IPS-15b (cell line): Measurements from ENCODE around the gene IDUA.

ENCODE experiments used
- H3K27me3 ChIP-seq: one replicate; pipeline ENCODE4 v1.6.1; 2013; ENCODE audit warnings: low read length; ENCODE audit not compliant: control insufficient read depth, insufficient read depth
- H3K36me3 ChIP-seq: one replicate; pipeline ENCODE4 v1.6.1; 2013; ENCODE audit warnings: low read length; ENCODE audit not compliant: control insufficient read depth, insufficient read depth
- H3K4me1 ChIP-seq: one replicate; pipeline ENCODE4 v1.6.1; 2013; ENCODE audit warnings: mild to moderate bottlenecking, low read length; ENCODE audit not compliant: control insufficient read depth, insufficient read depth
- H3K4me3 ChIP-seq: one replicate; pipeline ENCODE4 v1.5.1; 2013; ENCODE audit warnings: low read depth, low read length
- H3K9ac ChIP-seq: one replicate; pipeline ENCODE4 v1.6.1; 2013; ENCODE audit warnings: low read depth, mild to moderate bottlenecking, low read length
- H3K9me3 ChIP-seq: one replicate; pipeline ENCODE4 v1.6.1; 2013; ENCODE audit warnings: mild to moderate bottlenecking, low read length; ENCODE audit not compliant: control insufficient read depth, insufficient read depth

IDUA gene

DNA sequence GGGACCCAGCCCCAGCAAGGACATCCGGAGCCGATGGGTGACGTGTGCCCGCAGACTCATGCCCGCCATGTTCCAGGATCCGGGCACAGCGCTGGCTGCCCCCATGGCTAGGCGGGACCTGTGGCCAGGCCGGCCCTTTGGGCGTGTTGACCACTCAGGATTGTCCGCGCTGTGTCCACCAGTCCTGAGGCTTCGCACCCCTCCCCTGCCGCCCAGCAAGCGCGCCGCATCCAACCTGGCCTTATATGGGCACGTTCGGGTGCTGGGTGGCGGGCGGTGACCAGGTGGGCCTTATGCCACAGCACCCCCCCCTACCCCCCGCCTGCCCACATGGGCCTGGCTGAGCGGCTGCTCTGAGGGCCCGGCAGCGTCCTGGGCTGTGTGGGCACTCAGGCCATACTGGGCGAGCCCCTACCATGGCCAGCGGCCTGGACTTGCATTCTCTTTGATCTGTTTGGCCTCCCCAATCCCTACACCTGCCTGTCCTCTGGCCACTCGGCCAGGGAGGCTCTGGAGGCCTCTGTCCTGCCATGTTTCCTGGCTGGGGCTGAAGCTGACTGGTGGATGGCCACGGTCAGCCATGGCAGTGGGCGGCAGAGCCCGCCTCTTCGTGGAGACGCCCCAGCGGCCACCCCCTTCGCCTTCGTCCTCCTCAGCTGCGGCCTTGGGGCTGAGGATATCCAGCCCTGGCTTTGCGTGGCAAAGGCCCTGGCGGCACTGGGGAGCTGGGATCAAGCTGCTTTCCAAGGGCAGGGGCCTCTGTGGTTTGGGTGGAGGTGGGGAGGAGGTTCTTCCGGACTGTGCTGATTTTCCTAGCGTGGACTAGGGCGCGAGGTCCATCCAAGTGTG is 26.6 kb downstream of the IDUA start:
- H3K9ac ChIP-seq = no peak overlapping the region

DNA sequence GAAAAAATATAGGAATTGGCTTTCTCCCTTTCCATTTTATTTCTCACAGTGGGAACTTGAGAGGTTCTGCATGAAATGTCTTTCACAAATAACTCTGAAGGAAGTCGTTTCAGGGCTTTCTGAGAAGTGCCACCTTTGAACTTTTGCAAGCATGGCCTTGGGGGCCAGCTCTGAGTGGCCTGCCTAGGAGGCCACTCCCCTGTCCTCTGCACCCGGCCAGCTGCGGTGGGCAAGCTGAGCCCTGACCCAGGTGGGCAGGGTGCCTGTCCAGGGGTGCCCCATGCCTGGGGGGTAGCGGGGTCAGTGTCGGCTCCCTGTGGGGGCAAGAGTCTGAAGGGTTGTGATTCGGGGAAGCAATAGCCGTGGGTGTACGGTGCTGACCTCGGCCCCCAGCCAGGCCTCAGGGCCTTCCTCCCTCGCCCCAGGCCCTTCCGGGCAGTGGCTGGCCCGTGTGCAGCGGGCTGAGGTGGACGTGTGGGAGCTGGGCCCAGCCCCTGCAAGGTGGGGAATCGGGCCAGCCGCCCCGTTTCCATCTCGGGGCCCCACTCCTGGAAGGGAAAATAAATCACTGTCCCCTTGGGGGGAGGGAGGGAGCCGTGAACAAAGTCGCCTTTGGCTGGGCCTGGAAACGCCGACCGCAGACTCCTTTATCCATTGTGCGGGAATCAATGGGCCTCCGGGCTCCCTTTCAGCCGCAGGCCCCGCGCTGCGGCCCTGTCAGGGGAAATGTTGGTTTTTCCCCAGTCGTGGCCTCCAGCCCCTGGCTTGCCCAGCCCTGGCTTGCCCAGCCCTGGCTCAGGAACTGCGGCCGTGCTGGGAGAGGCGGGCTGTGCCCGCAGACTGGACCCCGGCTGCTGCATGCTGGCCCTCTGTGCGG is 27.7 kb downstream of the IDUA start:
- no peaks in the 10 kb centered on the region for H3K9me3 ChIP-seq
- peaks cover 11% of the 10 kb centered on the region for H3K27me3 ChIP-seq
- no peak overlapping the region for H3K4me3 ChIP-seq
- H3K9ac ChIP-seq = no peak overlapping the region
- H3K36me3 ChIP-seq = no peaks in the 10 kb centered on the region
- peaks cover 4% of the 10 kb centered on the region for H3K4me1 ChIP-seq

More for the DNA sequence above, 26.6 kb downstream of the IDUA start:
- no peak overlapping the region for H3K4me3 ChIP-seq
- H3K27me3 ChIP-seq = peaks cover 19% of the 10 kb centered on the region
- no peaks in the 10 kb centered on the region for H3K4me1 ChIP-seq
- H3K36me3 ChIP-seq = no peaks in the 10 kb centered on the region
- H3K9me3 ChIP-seq = no peaks in the 10 kb centered on the region

DNA sequence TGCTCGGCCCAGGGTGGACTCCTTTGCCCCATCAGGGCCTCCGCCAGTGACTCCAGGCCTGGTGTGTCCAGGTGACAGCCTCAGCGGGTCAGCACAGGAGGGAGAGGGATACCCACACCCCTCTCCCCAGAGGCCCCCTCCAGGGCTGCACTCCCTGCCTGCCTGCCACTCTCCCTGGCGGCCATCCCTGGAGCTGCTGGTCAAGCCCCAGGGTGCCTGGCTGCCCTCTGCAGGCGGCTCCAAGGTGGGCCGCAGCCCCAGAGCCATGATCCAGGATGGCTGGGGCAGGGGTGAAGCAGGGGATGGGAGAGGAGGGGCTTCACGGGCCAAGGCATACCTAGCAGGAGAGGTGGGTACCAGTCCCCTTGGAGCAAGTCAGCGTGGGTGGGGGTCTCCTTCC is 28.3 kb downstream of the IDUA start:
- Histone ChIP-seq H3K36me3 (peaks cover 3% of the 10 kb centered on the region), H3K4me1 (peaks cover 4% of the 10 kb centered on the region), H3K27me3 (peaks cover 7% of the 10 kb centered on the region), H3K9me3 (no peaks in the 10 kb centered on the region), H3K4me3 (no peak overlapping the region), H3K9ac (no peak overlapping the region)

DNA sequence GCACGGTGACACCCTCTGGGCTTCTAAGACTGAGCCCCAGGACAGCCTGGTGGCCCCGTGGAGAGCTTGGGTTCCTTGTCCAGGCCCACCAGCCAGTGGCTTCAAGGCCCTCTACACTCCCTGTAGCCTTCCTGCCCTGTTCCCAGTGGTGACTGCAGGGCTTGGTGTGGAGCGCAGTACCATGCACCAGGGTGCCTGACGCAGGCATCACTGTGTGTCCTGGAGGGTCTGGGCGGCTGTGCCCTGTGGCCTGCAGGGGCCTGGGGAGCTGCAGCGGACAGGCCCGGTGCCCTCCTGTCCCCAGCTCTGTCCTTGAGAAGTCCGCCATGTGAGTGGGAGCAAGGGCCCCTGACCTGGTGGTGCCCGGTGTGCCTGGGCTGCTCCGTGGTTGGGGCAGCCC is 28.9 kb downstream of the IDUA start:
- peaks cover 4% of the 10 kb centered on the region for H3K4me1 ChIP-seq
- H3K4me3 ChIP-seq = no peak overlapping the region
- peaks cover 1% of the 10 kb centered on the region for H3K27me3 ChIP-seq
- H3K9me3 ChIP-seq = no peaks in the 10 kb centered on the region
- no peak overlapping the region for H3K9ac ChIP-seq
- peaks cover 3% of the 10 kb centered on the region for H3K36me3 ChIP-seq

DNA sequence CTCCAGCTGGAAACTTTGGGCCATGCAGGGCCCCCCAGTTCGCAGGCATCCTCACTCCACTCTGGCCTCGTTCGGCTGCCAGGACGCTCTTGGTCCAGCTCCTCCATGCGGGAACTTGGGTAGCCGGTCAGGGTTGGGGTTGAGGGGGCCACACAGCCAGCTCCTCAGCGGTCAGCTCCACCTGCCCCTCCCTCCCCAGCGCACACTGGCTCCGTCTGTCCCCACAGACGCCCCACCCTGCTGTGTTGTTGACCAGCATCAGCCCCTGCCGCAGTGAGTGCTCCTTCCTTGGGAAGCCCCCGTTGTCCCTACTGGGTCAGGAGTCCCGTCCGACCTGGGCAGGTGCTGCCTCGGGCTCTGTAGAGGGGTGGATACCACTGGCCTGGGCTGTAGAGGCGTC is 30.4 kb downstream of the IDUA start:
- Histone ChIP-seq H3K36me3 (peaks cover 3% of the 10 kb centered on the region), H3K4me3 (no peak overlapping the region), H3K4me1 (peaks cover 4% of the 10 kb centered on the region), H3K9me3 (no peaks in the 10 kb centered on the region), H3K9ac (no peak overlapping the region), H3K27me3 (no peaks in the 10 kb centered on the region)

DNA sequence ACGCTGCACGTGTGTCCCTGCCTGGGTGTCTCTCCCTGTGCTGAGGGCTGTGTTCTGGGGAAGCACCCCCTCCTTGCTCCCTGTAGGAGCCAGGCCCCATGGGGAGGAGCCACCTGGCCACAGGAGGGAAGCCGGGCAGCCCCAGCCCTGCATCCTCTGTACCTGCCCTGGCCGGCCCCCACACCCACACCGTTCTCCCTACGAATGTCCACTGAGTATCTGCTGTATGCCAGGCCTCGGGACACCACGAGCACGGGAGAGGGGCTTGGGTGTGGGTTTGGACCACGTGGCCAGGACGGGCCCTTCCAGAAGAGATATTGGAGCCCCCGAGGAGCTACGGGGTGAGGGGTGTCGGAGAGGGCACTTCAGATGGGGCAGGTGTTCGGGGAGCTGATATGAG is 30.9 kb downstream of the IDUA start:
- H3K9me3 ChIP-seq = no peaks in the 10 kb centered on the region
- H3K4me3 ChIP-seq = no peak overlapping the region
- peaks cover 4% of the 10 kb centered on the region for H3K4me1 ChIP-seq
- peaks cover 3% of the 10 kb centered on the region for H3K36me3 ChIP-seq
- H3K9ac ChIP-seq = no peak overlapping the region
- H3K27me3 ChIP-seq = no peaks in the 10 kb centered on the region

DNA sequence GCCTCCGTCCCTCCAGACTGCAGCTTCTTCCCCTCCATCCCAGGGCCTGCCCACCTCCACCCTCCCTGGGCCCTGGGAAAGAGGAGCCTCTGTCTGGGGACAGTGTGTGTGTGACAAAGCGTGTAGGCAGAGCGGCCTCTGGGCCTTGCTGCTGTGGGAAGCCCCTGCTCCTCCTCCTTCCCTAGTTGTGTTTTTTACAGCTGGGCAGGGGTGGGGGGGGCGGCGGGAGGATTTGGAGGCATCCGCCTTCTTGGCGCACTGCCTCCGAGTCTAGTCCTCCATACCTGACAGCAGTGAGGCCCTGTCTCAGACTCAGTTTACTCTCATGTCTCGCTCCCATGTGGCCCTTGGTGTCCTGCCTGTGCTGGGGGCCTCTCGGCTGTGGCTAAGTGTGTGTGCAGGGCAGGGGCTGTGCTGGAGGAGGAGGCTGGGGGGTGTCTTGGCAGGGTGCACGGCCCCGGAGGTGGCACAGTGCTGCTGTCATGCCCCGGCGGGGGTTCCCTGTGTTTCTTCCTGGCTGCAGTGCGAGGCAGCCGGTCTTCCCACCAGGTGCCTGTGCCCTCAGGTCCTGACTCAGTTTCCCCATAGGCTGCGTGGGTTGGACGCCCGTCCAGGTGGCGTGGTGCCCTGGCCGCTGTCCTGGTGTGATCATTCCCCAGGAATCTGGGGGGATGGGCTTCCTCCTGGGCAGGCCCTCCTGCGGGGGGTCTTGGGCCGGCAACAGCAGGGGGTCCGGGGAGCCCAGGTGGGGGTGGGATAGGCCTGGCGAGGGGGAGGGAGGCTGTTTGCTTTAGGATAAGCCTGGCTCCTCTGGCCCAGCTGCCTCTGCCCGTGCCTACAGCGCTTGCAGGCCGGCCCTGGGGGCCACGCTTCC is 31.5 kb downstream of the IDUA start:
- Histone ChIP-seq H3K36me3 (peaks cover 3% of the 10 kb centered on the region), H3K9ac (no peak overlapping the region), H3K27me3 (no peaks in the 10 kb centered on the region), H3K9me3 (no peaks in the 10 kb centered on the region), H3K4me1 (peaks cover 4% of the 10 kb centered on the region), H3K4me3 (no peak overlapping the region)

DNA sequence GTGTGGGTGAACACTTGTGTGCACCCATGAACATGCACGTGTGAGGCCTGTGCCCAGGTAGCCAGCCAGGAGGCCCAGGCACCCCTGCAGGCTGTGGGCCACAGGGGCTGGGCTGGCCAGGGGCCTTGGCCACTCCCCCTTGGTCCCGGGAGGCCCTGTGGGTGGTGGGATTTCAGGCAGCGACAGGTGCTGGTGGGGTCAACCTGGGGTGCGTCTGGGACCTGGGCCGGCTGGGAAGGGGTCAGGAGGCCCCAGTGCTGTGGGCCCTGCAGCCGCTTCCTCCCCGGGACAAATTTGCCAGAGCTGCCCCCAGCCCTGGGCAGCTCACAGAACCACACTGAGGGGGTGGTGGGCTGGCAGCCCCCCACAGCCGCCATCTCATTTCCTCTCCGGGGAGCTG is 32.5 kb downstream of the IDUA start:
- H3K4me3 ChIP-seq = no peak overlapping the region
- H3K4me1 ChIP-seq = peaks cover 4% of the 10 kb centered on the region
- H3K9me3 ChIP-seq = no peaks in the 10 kb centered on the region
- H3K9ac ChIP-seq = no peak overlapping the region
- peaks cover 5% of the 10 kb centered on the region for H3K36me3 ChIP-seq
- H3K27me3 ChIP-seq = no peaks in the 10 kb centered on the region

DNA sequence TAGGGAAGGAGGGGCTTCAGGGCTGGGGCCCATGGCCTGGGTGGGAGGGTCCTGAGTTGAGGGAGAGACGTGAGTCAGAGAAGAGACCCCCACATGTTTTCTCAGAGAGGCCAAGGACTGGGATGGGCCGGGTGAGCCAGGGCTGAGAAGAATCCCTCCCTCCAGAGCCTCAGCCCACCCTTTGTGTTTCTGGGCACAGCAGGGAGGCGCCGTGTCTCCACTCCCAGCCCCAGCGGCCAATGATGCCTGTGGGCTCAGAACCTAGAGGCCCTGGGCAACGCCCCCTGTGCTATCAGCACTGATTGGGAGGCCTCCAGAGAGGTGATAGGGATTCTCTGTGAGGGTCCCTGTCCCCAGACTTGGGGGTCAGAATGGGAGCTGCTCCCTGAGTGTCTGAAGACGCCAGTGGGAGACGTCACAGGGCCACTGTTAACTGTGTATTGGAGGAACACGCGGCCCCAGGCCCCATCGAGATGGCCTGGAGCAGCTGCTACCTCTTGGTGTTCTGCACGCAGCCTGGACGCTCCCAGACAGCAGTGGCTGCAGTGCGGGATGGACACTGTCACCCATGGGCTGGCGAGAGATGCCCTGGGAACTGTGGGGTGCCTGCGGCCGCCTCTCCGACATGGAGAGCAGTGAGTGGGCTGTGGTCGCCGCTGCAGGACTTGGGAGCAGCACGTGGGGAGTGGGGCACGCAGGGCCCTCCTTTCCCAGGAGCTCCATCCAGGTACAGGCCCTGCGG is 33.1 kb downstream of the IDUA start:
- Histone ChIP-seq H3K9ac (no peak overlapping the region), H3K4me1 (peaks cover 4% of the 10 kb centered on the region), H3K4me3 (no peak overlapping the region), H3K9me3 (no peaks in the 10 kb centered on the region), H3K27me3 (no peaks in the 10 kb centered on the region), H3K36me3 (peaks cover 10% of the 10 kb centered on the region)

DNA sequence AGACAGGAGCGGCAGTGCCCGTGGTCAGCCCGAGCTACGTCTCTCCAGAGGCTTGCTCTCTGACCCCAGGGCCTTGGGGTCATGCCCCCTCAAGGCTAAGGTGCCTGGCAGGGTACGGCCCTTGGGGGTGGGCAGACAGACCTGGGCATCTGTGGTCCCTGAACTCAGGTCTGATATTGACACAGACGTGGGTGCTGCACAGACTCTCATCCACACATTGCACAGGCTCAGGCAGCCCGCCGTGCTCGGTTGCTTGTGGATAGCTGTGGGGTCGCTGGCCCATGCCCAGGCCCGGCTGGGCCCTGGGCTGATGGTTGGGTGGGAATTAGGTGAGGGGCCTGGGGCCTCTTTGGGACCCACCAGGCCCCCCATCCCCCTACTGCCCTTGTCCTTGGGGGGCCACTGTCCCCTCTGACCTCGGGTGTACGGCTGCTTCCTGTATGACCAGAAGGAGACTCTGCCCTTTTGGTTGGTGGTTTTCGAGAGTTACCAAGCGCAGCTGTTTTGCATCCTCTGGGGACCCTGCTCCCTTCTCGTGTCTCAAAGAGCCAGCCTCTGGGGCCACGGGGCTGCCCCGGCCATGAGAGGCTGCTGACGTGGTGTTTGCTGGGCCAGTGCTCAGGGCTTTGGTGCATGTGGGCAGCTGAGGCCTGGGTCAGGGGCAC is 34.7 kb downstream of the IDUA start:
- Histone ChIP-seq H3K36me3 (peaks cover 20% of the 10 kb centered on the region), H3K4me3 (no peak overlapping the region), H3K4me1 (peaks cover 4% of the 10 kb centered on the region), H3K9ac (no peak overlapping the region), H3K9me3 (no peaks in the 10 kb centered on the region), H3K27me3 (no peaks in the 10 kb centered on the region)
